Measurements from ENCODE around the gene IDH3G.

DNA sequence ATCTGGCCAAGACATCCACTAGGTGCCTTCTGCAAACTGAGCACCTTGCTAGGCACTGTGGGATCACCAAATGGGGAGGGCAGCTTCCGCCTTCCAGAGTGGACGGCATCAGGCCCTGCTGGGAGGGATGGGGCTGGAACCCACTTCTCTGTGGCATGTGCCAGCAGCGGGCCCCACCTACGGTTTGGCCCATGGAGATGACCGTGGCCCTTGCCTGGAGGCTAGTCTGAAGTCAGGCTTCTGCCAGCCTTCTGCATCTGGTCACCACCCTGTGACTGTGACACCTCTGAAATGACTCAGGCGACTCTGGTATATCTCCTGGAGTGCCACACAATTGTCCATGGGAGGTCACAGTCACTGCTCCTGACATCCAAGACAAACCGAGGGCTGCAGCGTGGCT, 7.5 kb upstream of the IDH3G start:
- TF ChIP-seq YY1 (tag by site-specific recombination; IDR thresholded peaks at IDR 0.05) = no peak
- TF ChIP-seq, protein P1, sequence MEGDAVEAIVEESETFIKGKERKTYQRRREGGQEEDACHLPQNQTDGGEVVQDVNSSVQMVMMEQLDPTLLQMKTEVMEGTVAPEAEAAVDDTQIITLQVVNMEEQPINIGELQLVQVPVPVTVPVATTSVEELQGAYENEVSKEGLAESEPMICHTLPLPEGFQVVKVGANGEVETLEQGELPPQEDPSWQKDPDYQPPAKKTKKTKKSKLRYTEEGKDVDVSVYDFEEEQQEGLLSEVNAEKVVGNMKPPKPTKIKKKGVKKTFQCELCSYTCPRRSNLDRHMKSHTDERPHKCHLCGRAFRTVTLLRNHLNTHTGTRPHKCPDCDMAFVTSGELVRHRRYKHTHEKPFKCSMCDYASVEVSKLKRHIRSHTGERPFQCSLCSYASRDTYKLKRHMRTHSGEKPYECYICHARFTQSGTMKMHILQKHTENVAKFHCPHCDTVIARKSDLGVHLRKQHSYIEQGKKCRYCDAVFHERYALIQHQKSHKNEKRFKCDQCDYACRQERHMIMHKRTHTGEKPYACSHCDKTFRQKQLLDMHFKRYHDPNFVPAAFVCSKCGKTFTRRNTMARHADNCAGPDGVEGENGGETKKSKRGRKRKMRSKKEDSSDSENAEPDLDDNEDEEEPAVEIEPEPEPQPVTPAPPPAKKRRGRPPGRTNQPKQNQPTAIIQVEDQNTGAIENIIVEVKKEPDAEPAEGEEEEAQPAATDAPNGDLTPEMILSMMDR (tag by site-specific recombination; IDR thresholded peaks at IDR 0.05) = no peak
- no peak for TF ChIP-seq SP2 (tag by site-specific recombination; IDR thresholded peaks at IDR 0.05)
- TF ChIP-seq ZNF223 (tag by site-specific recombination; IDR thresholded peaks at IDR 0.05) = no peak
- TF ChIP-seq ZNF621 (tag by site-specific recombination; IDR thresholded peaks at IDR 0.05) = no peak
- TF ChIP-seq, protein P2, sequence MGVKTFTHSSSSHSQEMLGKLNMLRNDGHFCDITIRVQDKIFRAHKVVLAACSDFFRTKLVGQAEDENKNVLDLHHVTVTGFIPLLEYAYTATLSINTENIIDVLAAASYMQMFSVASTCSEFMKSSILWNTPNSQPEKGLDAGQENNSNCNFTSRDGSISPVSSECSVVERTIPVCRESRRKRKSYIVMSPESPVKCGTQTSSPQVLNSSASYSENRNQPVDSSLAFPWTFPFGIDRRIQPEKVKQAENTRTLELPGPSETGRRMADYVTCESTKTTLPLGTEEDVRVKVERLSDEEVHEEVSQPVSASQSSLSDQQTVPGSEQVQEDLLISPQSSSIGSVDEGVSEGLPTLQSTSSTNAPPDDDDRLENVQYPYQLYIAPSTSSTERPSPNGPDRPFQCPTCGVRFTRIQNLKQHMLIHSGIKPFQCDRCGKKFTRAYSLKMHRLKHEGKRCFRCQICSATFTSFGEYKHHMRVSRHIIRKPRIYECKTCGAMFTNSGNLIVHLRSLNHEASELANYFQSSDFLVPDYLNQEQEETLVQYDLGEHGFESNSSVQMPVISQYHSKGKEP (tag by site-specific recombination; IDR thresholded peaks at IDR 0.05) = no peak
- TF ChIP-seq GLIS2 (tag by site-specific recombination; IDR thresholded peaks at IDR 0.05) = no peak
- TF ChIP-seq ZNF394 (tag by site-specific recombination; IDR thresholded peaks at IDR 0.05; ENCODE audit: borderline replicate concordance) = no peak

Data from HEK293 (cell line).